ENCODE measurements around the gene CTSZ.

DNA sequence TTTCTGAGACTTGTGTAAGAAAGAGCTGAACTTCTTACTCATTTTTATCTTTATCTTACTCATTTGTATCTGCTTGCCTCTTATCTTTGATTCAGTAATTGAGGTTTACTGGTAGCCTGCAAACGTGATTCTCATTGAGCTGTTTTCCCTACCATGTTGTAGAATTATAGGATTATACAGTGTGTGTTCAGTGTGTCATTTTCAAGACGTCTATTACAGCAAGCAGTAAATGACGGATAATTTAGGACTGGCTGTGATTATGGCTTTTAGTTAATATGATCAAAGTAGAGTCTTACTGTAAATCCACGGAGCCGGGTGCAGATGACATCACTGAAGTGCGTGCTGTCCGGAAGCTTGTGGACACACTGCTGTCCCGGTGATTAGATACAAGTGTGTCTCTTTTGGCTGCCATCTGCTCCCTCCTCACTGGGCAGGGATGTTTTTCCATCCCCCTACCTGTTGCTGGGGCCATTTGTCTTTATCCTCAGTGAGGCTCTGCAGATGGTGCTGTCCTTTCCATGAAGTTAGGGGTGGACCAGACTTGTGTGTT is 20.0 kb downstream of the CTSZ start:
- TF ChIP-seq, protein P1, sequence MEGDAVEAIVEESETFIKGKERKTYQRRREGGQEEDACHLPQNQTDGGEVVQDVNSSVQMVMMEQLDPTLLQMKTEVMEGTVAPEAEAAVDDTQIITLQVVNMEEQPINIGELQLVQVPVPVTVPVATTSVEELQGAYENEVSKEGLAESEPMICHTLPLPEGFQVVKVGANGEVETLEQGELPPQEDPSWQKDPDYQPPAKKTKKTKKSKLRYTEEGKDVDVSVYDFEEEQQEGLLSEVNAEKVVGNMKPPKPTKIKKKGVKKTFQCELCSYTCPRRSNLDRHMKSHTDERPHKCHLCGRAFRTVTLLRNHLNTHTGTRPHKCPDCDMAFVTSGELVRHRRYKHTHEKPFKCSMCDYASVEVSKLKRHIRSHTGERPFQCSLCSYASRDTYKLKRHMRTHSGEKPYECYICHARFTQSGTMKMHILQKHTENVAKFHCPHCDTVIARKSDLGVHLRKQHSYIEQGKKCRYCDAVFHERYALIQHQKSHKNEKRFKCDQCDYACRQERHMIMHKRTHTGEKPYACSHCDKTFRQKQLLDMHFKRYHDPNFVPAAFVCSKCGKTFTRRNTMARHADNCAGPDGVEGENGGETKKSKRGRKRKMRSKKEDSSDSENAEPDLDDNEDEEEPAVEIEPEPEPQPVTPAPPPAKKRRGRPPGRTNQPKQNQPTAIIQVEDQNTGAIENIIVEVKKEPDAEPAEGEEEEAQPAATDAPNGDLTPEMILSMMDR (IDR thresholded peaks at IDR 0.05) = no peak
- TF ChIP-seq POLR2AphosphoS5 (IDR thresholded peaks at IDR 0.05) = no peak
- no peak for TF ChIP-seq POLR2A (IDR thresholded peaks at IDR 0.05)
